Measurements from ENCODE around the gene SLC10A7.

SLC10A7 gene

GRCh38 chr4:146398896-146399445, 122.8 kb downstream of the SLC10A7 start (continued):
- TF ChIP-seq CREB5 (CRISPR knock-in tag; IDR thresholded peaks at IDR 0.05; ENCODE audit: low read depth) = no peak
- TF ChIP-seq PATZ1 (CRISPR knock-in tag; IDR thresholded peaks at IDR 0.05; ENCODE audit: borderline replicate concordance) = no peak
- TF ChIP-seq ZNF70 (CRISPR knock-in tag; IDR thresholded peaks at IDR 0.05) = no peak
- no peak for TF ChIP-seq ZC3H10 (CRISPR knock-in tag; IDR thresholded peaks at IDR 0.05)
- TF ChIP-seq PPARA (CRISPR knock-in tag; IDR thresholded peaks at IDR 0.05; ENCODE audit: borderline replicate concordance) = no peak

GRCh38 chr4:146398404-146398803, 123.3 kb downstream of the SLC10A7 start:
- TF ChIP-seq BACH2 (CRISPR knock-in tag; IDR thresholded peaks at IDR 0.05; ENCODE audit: borderline replicate concordance) (no peak), CREB5 (CRISPR knock-in tag; IDR thresholded peaks at IDR 0.05; ENCODE audit: low read depth) (no peak), ZNF70 (CRISPR knock-in tag; IDR thresholded peaks at IDR 0.05) (no peak)
- ATAC-seq = peak; percentile 91

GRCh38 chr4:146389561-146389960, 132.2 kb downstream of the SLC10A7 start:
- ATAC-seq = no peak

GRCh38 chr4:146382194-146382593, 139.5 kb downstream of the SLC10A7 start:
- TF ChIP-seq ESRRG (CRISPR knock-in tag; IDR thresholded peaks at IDR 0.05) (no peak), RARB (CRISPR knock-in tag; IDR thresholded peaks at IDR 0.05) (no peak), POU6F1 (CRISPR knock-in tag; IDR thresholded peaks at IDR 0.05; ENCODE audit: borderline replicate concordance, low read depth) (no peak), TCF4 (CRISPR knock-in tag; IDR thresholded peaks at IDR 0.05; ENCODE audit: borderline replicate concordance) (no peak), ZFP30 (CRISPR knock-in tag; IDR thresholded peaks at IDR 0.05) (no peak), PPARA (CRISPR knock-in tag; IDR thresholded peaks at IDR 0.05; ENCODE audit: borderline replicate concordance) (no peak), ZNF70 (CRISPR knock-in tag; IDR thresholded peaks at IDR 0.05) (no peak), PATZ1 (CRISPR knock-in tag; IDR thresholded peaks at IDR 0.05; ENCODE audit: borderline replicate concordance) (no peak), CREB5 (CRISPR knock-in tag; IDR thresholded peaks at IDR 0.05; ENCODE audit: low read depth) (no peak), GLIS3 (CRISPR knock-in tag; IDR thresholded peaks at IDR 0.05) (no peak), TOX (CRISPR knock-in tag; IDR thresholded peaks at IDR 0.05; ENCODE audit: borderline replicate concordance) (no peak), OSR1 (CRISPR knock-in tag; IDR thresholded peaks at IDR 0.05) (no peak)
- ATAC-seq = no peak

More at GRCh38 chr4:146389561-146389960, 132.2 kb downstream of the SLC10A7 start:
- TF ChIP-seq CSRNP3 (CRISPR knock-in tag; IDR thresholded peaks at IDR 0.05) (no peak), SNAI2 (CRISPR knock-in tag; IDR thresholded peaks at IDR 0.05) (no peak), ARNTL (CRISPR knock-in tag; IDR thresholded peaks at IDR 0.05; ENCODE audit: borderline replicate concordance, low read depth) (no peak), ZFP3 (CRISPR knock-in tag; IDR thresholded peaks at IDR 0.05) (no peak)
